HCT116 (cell line): ENCODE measurements around the gene C1orf116. TPM values are rescaled to one million over a fixed set of nuclear protein-coding genes. Genes with fewer than 3 reads are reported as not detected.
A peak's percentile ranks its signal among the peaks of the same experiment; 100 is the strongest.

ENCODE experiments used
- ATAC-seq: fragments of 200-7000 bp; cut with Tn5 transposase; 2 replicates; pipeline ENCODE4 v1.9.1; 2020; ENCODE audit warnings: mild to moderate bottlenecking, moderate library complexity
- BruUV-seq: library from RNA; stranded (reverse); fragments of 400-500 nt; replicated peaks from 2 replicates; lab custom pipeline; 2021; lab: Mats Ljungman, UMichigan
- CTCF ChIA-PET: fragments of 300-600 bp; sonication (Branson Sonifier 250); formaldehyde crosslinking; loops from one replicate; lab custom pipeline; 2021; ENCODE audit warnings: antibody characterized with exemption; lab: Charles Lee
- POLR2A ChIA-PET: fragments of 300-600, 350-600 bp; sonication (Branson Sonifier 250); formaldehyde crosslinking; loops from one replicate; lab custom pipeline; 2021; ENCODE audit warnings: antibody characterized with exemption; lab: Charles Lee
- RAD21 ChIA-PET, 2 experiments: fragments of 300-600 bp; sonication (Branson Sonifier 250); formaldehyde crosslinking; loops; one replicate each; lab custom pipeline; 2023; ENCODE audit warnings: low total read pairs in 2 of 2; ENCODE audit not compliant: uncharacterized antibody in 2 of 2, unreplicated experiment in 2 of 2, low non-redundant PET in 1 of 2; lab: Charles Lee
- DNase-seq: peaks from one replicate; pipeline ENCODE4 v3.0.0-alpha.2; 2010; ENCODE audit warnings: low read depth, low spot score
- H2AFZ ChIP-seq: fragments of 200-600 bp; shearing (Covaris generic), sonication (generic); 2 replicates; pipeline ENCODE4 v1.6.1; 2017; ENCODE audit warnings: low read depth, mixed run types, mixed read lengths, antibody characterized with exemption, low read length; ENCODE audit not compliant: poor library complexity, severe bottlenecking
- H3K27ac ChIP-seq: 2 replicates; pipeline ENCODE4 v1.5.1; 2012; ENCODE audit warnings: low read depth, low read length
- H3K27me3 ChIP-seq: fragments of 200-600 bp; sonication (generic); 2 replicates; pipeline ENCODE4 v1.6.1; 2016; ENCODE audit warnings: mixed run types, low read length, mixed read lengths; ENCODE audit not compliant: insufficient read depth
- H3K36me3 ChIP-seq, 2 experiments: fragments of 200-500 bp in 1 of 2; fragments of 200-600 bp in 1 of 2; sonication (Bioruptor generic) in 1 of 2; sonication (generic) in 1 of 2; 2 replicates each; pipeline versions ENCODE4 v1.5.1 to v1.6.1; 2014 to 2016; ENCODE audit warnings: low read length in 2 of 2, inconsistent platforms in 1 of 2, mixed read lengths in 1 of 2, mixed run types in 1 of 2; ENCODE audit not compliant: insufficient read depth in 2 of 2, control insufficient read depth in 1 of 2
- H3K4me1 ChIP-seq, 2 experiments: fragments of 200-600 bp in 1 of 2; sonication (generic) in 1 of 2; 2 replicates each; pipeline versions ENCODE4 v1.5.1 to v1.6.1; 2012 to 2017; ENCODE audit warnings: low read length in 2 of 2, inconsistent platforms in 1 of 2, mild to moderate bottlenecking in 1 of 2, mixed read lengths in 1 of 2, mixed run types in 1 of 2, moderate library complexity in 1 of 2; ENCODE audit not compliant: insufficient read depth in 2 of 2, control insufficient read depth in 1 of 2
- H3K4me2 ChIP-seq: fragments of 200-600 bp; sonication (generic); 2 replicates; pipeline ENCODE4 v1.6.1; 2017; ENCODE audit warnings: mixed run types, low read length, mixed read lengths
- H3K4me3 ChIP-seq, 2 experiments: fragments of 200-600 bp in 1 of 2; sonication (generic) in 1 of 2; replicated peaks in 1 of 2; 2 replicates each; pipeline ENCODE4 v1.5.1; 2011 to 2016; ENCODE audit warnings: low read length in 2 of 2, control low read depth in 1 of 2, low read depth in 1 of 2, mild to moderate bottlenecking in 1 of 2, mixed read lengths in 1 of 2, mixed run types in 1 of 2
- H3K79me2 ChIP-seq: fragments of 200-600 bp; sonication (generic); 2 replicates; pipeline ENCODE4 v1.6.1; 2017; ENCODE audit warnings: mild to moderate bottlenecking, mixed run types, low read length, moderate library complexity, mixed read lengths; ENCODE audit not compliant: insufficient read depth
- H3K9ac ChIP-seq: fragments of 200-600 bp; sonication (generic); 2 replicates; pipeline ENCODE4 v1.6.1; 2016; ENCODE audit warnings: low read length, mixed read lengths
- H3K9me2 ChIP-seq: fragments of 200-600 bp; sonication (generic), shearing (Covaris generic); 2 replicates; pipeline ENCODE4 v1.6.1; 2017; ENCODE audit warnings: mixed run types, mild to moderate bottlenecking, moderate library complexity; ENCODE audit not compliant: insufficient read depth
- H3K9me3 ChIP-seq, 2 experiments: fragments of 200-500 bp in 1 of 2; fragments of 200-600 bp in 1 of 2; sonication (Bioruptor generic) in 1 of 2; sonication (generic) in 1 of 2; 2 replicates each; pipeline ENCODE4 v1.6.1; 2014 to 2017; ENCODE audit warnings: low read length in 2 of 2, mixed read lengths in 2 of 2, inconsistent platforms in 1 of 2, low read depth in 1 of 2, mild to moderate bottlenecking in 1 of 2, mixed run types in 1 of 2, moderate library complexity in 1 of 2; ENCODE audit not compliant: control insufficient read depth in 1 of 2, insufficient read depth in 1 of 2
- H4K20me1 ChIP-seq: fragments of 200-600 bp; sonication (generic), shearing (Covaris generic); 2 replicates; pipeline ENCODE4 v1.6.1; 2017; ENCODE audit warnings: mixed run types, mild to moderate bottlenecking, moderate library complexity; ENCODE audit not compliant: insufficient read depth
- CBX3 ChIP-seq: IDR thresholded peaks from 2 replicates; pipeline ENCODE4 v1.6.1; 2012; ENCODE audit warnings: low read depth
- CEBPB ChIP-seq: IDR thresholded peaks from 2 replicates; pipeline ENCODE4 v1.6.1; 2012; ENCODE audit warnings: low read depth
- EGR1 ChIP-seq: IDR thresholded peaks from 2 replicates; pipeline ENCODE4 v1.6.1; 2012; ENCODE audit warnings: low read depth
- ELF1 ChIP-seq: IDR thresholded peaks from 2 replicates; pipeline ENCODE4 v1.6.1; 2012; ENCODE audit warnings: low read depth, borderline replicate concordance
- EZH2 ChIP-seq: fragments of 200-600 bp; sonication (generic); IDR thresholded peaks from 2 replicates; pipeline ENCODE4 v1.6.1; 2017; ENCODE audit warnings: antibody characterized with exemption, mixed run types
- FOSL1 ChIP-seq: IDR thresholded peaks from 2 replicates; pipeline ENCODE4 v1.6.1; 2012; ENCODE audit warnings: low read depth
- MAX ChIP-seq: IDR thresholded peaks from 2 replicates; pipeline ENCODE4 v1.6.1; 2012
- SIN3A ChIP-seq: IDR thresholded peaks from 2 replicates; pipeline ENCODE4 v1.6.1; 2012; ENCODE audit warnings: low read depth
- TCF7L2 ChIP-seq: IDR thresholded peaks from 2 replicates; pipeline ENCODE4 v1.7.0; 2011; ENCODE audit warnings: borderline replicate concordance, inconsistent platforms; ENCODE audit not compliant: insufficient read depth, insufficient read length; ENCODE audit errors: extremely low read depth
- intact Hi-C: fragments of 100-400 bp; cut with micrococcal nuclease; formaldehyde crosslinking; loops from 2 replicates; pipeline ENCODE4 v1.10.0; 2022
- total RNA-seq: library from RNA; stranded (reverse); gene quantifications from one replicate; pipeline ENCODE4 v1.2.1, GENCODE V29; 2021; ENCODE audit not compliant: unreplicated experiment

C1orf116 gene
- total RNA-seq, 1 experiment from 2014 or later, result 3.6 TPM

DNA sequence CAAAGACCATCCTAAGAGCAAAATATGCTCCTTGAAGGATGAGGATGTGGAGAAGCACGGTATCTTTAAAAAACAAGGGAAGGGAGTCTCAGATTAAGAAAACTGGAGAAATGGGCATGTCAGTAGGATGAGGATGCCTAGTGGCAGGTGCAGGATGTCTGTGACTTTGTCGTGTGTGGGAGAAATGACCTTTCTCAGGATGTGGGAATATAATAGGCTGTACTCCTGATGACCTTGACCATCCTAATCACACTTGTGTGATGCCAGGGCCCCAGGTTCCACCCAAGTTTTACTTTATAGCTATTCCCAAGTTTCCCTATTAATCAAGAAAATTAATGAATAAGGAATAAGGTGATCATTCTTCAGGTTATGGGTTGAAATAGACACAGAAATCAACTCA is 12.9 kb downstream of the C1orf116 start:
- Histone ChIP-seq H3K79me2 (no peaks in the 10 kb centered on the region), H3K4me2 (peak overlapping the region; percentile 72), H3K9me2 (no peaks in the 10 kb centered on the region), H2AFZ (no peak overlapping the region)
- POLR2A ChIA-PET, result no interaction called here
- intact Hi-C loops, result no loop called here
- TF ChIP-seq TCF7L2 (no peak), SIN3A (0 out of 2 replicates have a peak, but pooled peaks have one; percentile 1), CBX3 (no peak), CEBPB (no peak)
- TF ChIP-seq, all 23 proteins: peak for 1
- H3K4me3 ChIP-seq, result peak overlapping the region in 1 of 2 experiments; percentile 37; a peak in 2 of 4 replicates
- ChIA-PET CTCF (interaction anchor here (1.5 kb wide), 1 partner anchor 107 kb away, joined by 5 read pairs; no protein-coding TSS in a partner anchor), RAD21 (no interaction called here)
- H3K9me3 ChIP-seq, result no peaks in the 10 kb centered on the region
- BruUV-seq, result TSS peak; percentile 94
- no peak for ATAC-seq
- no peaks in the 10 kb centered on the region; a peak in 1 of 4 replicates for H3K36me3 ChIP-seq
- peaks cover 15 to 77% of the 10 kb centered on the region in 2 experiments for H3K4me1 ChIP-seq
- H3K27ac ChIP-seq, result no peak overlapping the region
- H4K20me1 ChIP-seq, result no peaks in the 10 kb centered on the region
- DNase-seq, result no peak
- peak overlapping the region; percentile 54 for H3K9ac ChIP-seq
- H3K27me3 ChIP-seq, result no peaks in the 10 kb centered on the region

GRCh38 chr1:207019161-207019560 is 13.4 kb downstream of the C1orf116 start:
- no TSS peak for BruUV-seq
- H3K27ac ChIP-seq, result no peak overlapping the region
- ChIA-PET RAD21 (no interaction called here), CTCF (no interaction called here), POLR2A (no interaction called here)
- H3K4me1 ChIP-seq, result peaks cover 15 to 72% of the 10 kb centered on the region in 2 experiments
- peak overlapping the region in 1 of 2 experiments; percentile 37; a peak in 1 of 4 replicates for H3K4me3 ChIP-seq
- intact Hi-C loops, result no loop called here
- ATAC-seq, result peak; percentile 7; the same call in 1 of the 2 replicates
- TF ChIP-seq EGR1 (no peak), ELF1 (no peak), SIN3A (0 out of 2 replicates have a peak, but pooled peaks have one; percentile 7), EZH2 (no peak), FOSL1 (no peak), MAX (no peak), TCF7L2 (no peak)
- DNase-seq, result no peak
- peak overlapping the region; percentile 54 for H3K9ac ChIP-seq
- H2AFZ ChIP-seq, result no peak overlapping the region
- H3K79me2 ChIP-seq, result no peaks in the 10 kb centered on the region
- H3K9me2 ChIP-seq, result no peaks in the 10 kb centered on the region
- H3K27me3 ChIP-seq, result no peaks in the 10 kb centered on the region
- H3K4me2 ChIP-seq, result peak overlapping the region; percentile 72
- no peaks in the 10 kb centered on the region for H4K20me1 ChIP-seq
- H3K9me3 ChIP-seq, result no peaks in the 10 kb centered on the region
- H3K36me3 ChIP-seq, result no peaks in the 10 kb centered on the region; a peak in 1 of 4 replicates
